DMS53 (cell line): ENCODE measurements around the gene BRSK2.
"Not testable (repeated sequence)": the region's sequence is repeated elsewhere in the genome, so short reads cannot be mapped to it uniquely, and the experiment has no call there.

Experiments
- DNase-seq: peaks from one replicate; lab custom pipeline; 2025; lab: John Stamatoyannopoulos, UW

The BRSK2 gene

GRCh38 chr11:1500466-1501420 lies 111.0 kb downstream of the BRSK2 start:
- DNase-seq: no peak

GRCh38 chr11:1501421-1502167 lies 111.9 kb downstream of the BRSK2 start:
- DNase-seq: no peak

GRCh38 chr11:1502168-1502953 lies 112.6 kb downstream of the BRSK2 start:
- DNase-seq: no peak

- no peak for DNase-seq
These were observed 113.4 kb downstream of the BRSK2 start for GRCh38 chr11:1502954-1503707.

GRCh38 chr11:1503708-1504104 lies 114.0 kb downstream of the BRSK2 start:
- no peak for DNase-seq

- no peak for DNase-seq
These were observed 114.4 kb downstream of the BRSK2 start for GRCh38 chr11:1504138-1504537.

GRCh38 chr11:1504581-1505290 lies 115.0 kb downstream of the BRSK2 start:
- DNase-seq: no peak

- no peak for DNase-seq
These were observed 115.7 kb downstream of the BRSK2 start for GRCh38 chr11:1505480-1505879.

- DNase-seq: no peak
These were observed 117.2 kb downstream of the BRSK2 start for GRCh38 chr11:1506981-1507380.

GRCh38 chr11:1507381-1508140 lies 117.8 kb downstream of the BRSK2 start:
- DNase-seq: no peak

GRCh38 chr11:1508491-1508891 lies 118.8 kb downstream of the BRSK2 start:
- DNase-seq: no peak

GRCh38 chr11:1508986-1509385 lies 119.3 kb downstream of the BRSK2 start:
- no peak for DNase-seq

- no peak for DNase-seq
These were observed 120.0 kb downstream of the BRSK2 start for GRCh38 chr11:1509626-1510255.

- DNase-seq: not testable (repeated sequence)
These were observed 120.6 kb downstream of the BRSK2 start for GRCh38 chr11:1510351-1510750.

GRCh38 chr11:1510928-1511327 lies 121.2 kb downstream of the BRSK2 start:
- DNase-seq: no peak

- DNase-seq: no peak
These were observed 122.3 kb downstream of the BRSK2 start for GRCh38 chr11:1511937-1512496.
